ENCODE measurements around the gene CPTP.

Gene CPTP

DNA sequence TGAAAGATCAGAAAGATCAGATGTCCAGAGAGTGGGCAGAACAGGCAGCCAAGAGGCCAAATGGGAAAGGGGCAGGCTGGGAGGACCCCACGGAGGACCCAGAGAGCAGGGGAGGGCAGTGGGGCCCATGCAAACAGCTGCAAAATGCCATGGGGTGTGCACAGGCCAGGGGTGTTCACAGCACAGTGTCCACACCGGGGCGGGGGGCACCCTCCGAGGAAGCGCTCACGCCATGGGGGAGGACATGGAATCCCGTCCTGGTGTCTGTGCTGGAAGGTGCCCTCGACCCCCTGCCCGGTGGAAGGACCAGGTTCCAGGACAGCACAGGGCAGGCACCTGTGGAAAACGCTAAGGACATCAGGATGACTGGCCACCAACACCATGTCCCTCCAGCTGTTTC, 1.6 kb upstream of the CPTP start:
- Histone ChIP-seq H4K91ac (ENCODE audit: low read length) (no peak overlapping the region), H2BK15ac (ENCODE audit: low read depth, poor library complexity, severe bottlenecking) (no peak overlapping the region), H3K9ac (ENCODE audit: low read length) (peak overlapping the region; percentile 58), H4K8ac (ENCODE audit: low read length) (no peak overlapping the region), H3K14ac (ENCODE audit: low read length in 2 of 2) (no peak overlapping the region), H3K9me3 (ENCODE audit: control insufficient read depth, low read length) (no peaks in the 10 kb centered on the region), H3K4ac (ENCODE audit: low read depth in 1 of 2, low read length in 2 of 2) (no peak overlapping the region), H2AK5ac (ENCODE audit: low read length, severe bottlenecking) (no peak overlapping the region), H2AFZ (ENCODE audit: low read depth, low read length) (no peak overlapping the region), H3K27me3 (ENCODE audit: control insufficient read depth in 1 of 2, insufficient read depth in 1 of 2, low read length in 2 of 2) (no peaks in the 10 kb centered on the region), H3K23ac (ENCODE audit: low read length in 2 of 2) (no peak overlapping the region), H3K4me3 (ENCODE audit: insufficient read depth in 1 of 2, low read depth in 1 of 2, low read length in 2 of 2) (peak overlapping the region in 1 of 2 experiments; percentile 64), H2BK12ac (ENCODE audit: low read length in 2 of 2) (peak overlapping the region in 1 of 2 experiments; percentile 15), H2BK120ac (ENCODE audit: low read depth, low read length) (no peak overlapping the region), H2BK5ac (ENCODE audit: low read depth, low read length, poor library complexity, severe bottlenecking) (no peak overlapping the region), H3K36me3 (ENCODE audit: control insufficient read depth in 1 of 2, insufficient read depth in 2 of 2, low read depth in 1 of 2, low read length in 2 of 2) (peaks cover 31 to 62% of the 10 kb centered on the region in 2 experiments), H3K27ac (ENCODE audit: low read length, poor library complexity, severe bottlenecking) (no peak overlapping the region), H3K79me1 (replicated peaks; ENCODE audit: low read length, poor library complexity, severe bottlenecking) (peaks cover 17% of the 10 kb centered on the region), H3K4me2 (ENCODE audit: low read length, poor library complexity, severe bottlenecking) (peak overlapping the region; percentile 30), H3K18ac (ENCODE audit: low read depth in 1 of 2, low read length in 2 of 2) (no peak overlapping the region), H3K4me1 (ENCODE audit: control insufficient read depth, insufficient read depth, low read depth, low read length) (peaks cover 64% of the 10 kb centered on the region)
- no peak for DNase-seq
- WGBS, result 96% methylated on average over 10 of the region's 10 CpGs

DNA sequence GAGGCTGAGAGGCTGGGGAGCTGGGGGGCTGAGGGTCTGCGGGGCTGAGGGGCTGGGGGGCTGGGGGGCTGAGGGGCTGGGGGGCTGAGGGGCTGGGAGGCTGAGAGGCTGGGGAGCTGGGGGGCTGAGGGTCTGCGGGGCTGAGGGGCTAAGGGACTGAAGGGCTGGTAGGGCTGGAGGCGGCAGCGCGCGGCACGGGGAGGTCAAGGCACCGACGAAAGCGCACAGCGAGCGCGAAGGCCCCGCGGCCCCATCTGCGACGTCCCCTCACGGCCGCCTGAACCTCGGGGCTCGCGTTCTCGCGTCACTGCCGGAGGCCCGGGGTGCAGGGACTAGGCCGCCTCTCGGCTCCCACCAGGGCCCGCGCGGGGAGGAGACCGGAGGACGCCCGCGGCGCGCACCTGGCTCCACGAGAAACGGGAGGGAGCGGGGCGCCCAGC, 498 bp upstream of the CPTP start:
- peak overlapping the region; percentile 42 for H2BK120ac ChIP-seq (ENCODE audit: low read depth, low read length)

DNA sequence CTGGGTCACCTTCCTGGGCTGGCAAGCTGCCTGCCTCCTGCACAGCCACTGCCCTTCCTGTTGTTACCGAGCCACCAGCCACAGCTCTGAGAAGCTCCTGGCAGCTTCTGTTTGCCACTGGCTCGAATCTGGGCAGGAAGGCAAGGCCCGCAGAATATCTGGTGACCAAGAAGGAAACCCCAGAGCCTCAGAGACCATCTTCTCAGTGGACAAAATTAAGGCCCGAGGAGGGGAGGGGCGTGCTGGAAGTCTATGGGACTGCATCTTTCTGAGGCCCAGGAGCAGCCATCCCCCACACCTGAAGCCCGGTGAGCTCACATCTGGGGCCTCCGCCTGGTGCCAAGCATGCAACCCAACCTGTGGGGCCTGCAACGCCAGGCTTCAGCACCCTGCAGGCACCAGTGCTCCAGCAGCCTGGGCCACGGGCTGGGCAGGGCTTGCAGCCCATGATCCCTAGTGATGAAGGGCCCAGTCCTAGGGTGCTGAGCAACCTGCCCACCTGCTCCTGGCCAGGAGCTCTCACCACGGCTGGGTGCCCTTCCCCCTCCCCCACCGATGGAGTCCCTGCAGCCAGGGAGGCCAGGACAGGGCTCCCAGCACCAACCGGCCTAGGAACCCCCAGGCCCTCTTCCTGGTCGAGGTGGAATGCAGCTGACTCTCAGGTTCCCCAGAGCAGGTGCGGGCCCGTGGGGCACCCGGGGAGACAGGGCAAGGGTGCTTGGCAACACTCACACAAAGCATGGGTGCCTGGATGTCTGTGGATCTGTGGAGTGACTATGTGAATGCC, 879 bp downstream of the CPTP start:
- H2AFZ ChIP-seq (ENCODE audit: low read depth, low read length), result no peak overlapping the region
- no peak overlapping the region for H2AK5ac ChIP-seq (ENCODE audit: low read length, severe bottlenecking)
- peak overlapping the region; percentile 81 for H3K4me2 ChIP-seq (ENCODE audit: low read length, poor library complexity, severe bottlenecking)
- peak overlapping the region; percentile 75 to 86 for H3K18ac ChIP-seq (ENCODE audit: low read depth in 1 of 2, low read length in 2 of 2)
- peak overlapping the region; percentile 84 to 88 for H3K4me3 ChIP-seq (ENCODE audit: insufficient read depth in 1 of 2, low read depth in 1 of 2, low read length in 2 of 2)
- H2BK12ac ChIP-seq (ENCODE audit: low read length in 2 of 2), result peak overlapping the region in 1 of 2 experiments; percentile 29
- H3K27ac ChIP-seq (ENCODE audit: low read length, poor library complexity, severe bottlenecking), result peak overlapping the region; percentile 27
- H3K9ac ChIP-seq (ENCODE audit: low read length), result peak overlapping the region; percentile 93
- DNase-seq, result peak; percentile 17
- peak overlapping the region; percentile 60 to 75 for H3K4ac ChIP-seq (ENCODE audit: low read depth in 1 of 2, low read length in 2 of 2)
- no peak overlapping the region for H3K14ac ChIP-seq (ENCODE audit: low read length in 2 of 2)
- no peak overlapping the region for H2BK15ac ChIP-seq (ENCODE audit: low read depth, poor library complexity, severe bottlenecking)
- H3K4me1 ChIP-seq (ENCODE audit: control insufficient read depth, insufficient read depth, low read depth, low read length), result peaks cover 58% of the 10 kb centered on the region
- no peaks in the 10 kb centered on the region for H3K27me3 ChIP-seq (ENCODE audit: control insufficient read depth in 1 of 2, insufficient read depth in 1 of 2, low read length in 2 of 2)
- H3K36me3 ChIP-seq (ENCODE audit: control insufficient read depth in 1 of 2, insufficient read depth in 2 of 2, low read depth in 1 of 2, low read length in 2 of 2), result peaks cover 12 to 69% of the 10 kb centered on the region in 2 experiments
- H3K23ac ChIP-seq (ENCODE audit: low read length in 2 of 2), result peak overlapping the region in 1 of 2 experiments; percentile 46
- H3K79me1 ChIP-seq (replicated peaks; ENCODE audit: low read length, poor library complexity, severe bottlenecking), result peaks cover 13% of the 10 kb centered on the region
- H2BK120ac ChIP-seq (ENCODE audit: low read depth, low read length), result no peak overlapping the region
- peak overlapping the region; percentile 83 for H4K91ac ChIP-seq (ENCODE audit: low read length)
- WGBS, result 79% methylated on average over 16 of the region's 16 CpGs
- peak overlapping the region; percentile 92 for H4K8ac ChIP-seq (ENCODE audit: low read length)
- H2BK5ac ChIP-seq (ENCODE audit: low read depth, low read length, poor library complexity, severe bottlenecking), result no peak overlapping the region
- no peaks in the 10 kb centered on the region for H3K9me3 ChIP-seq (ENCODE audit: control insufficient read depth, low read length)

More for the DNA sequence above, 498 bp upstream of the CPTP start:
- H2AFZ ChIP-seq (ENCODE audit: low read depth, low read length), result peak overlapping the region; percentile 31
- peak overlapping the region; percentile 92 for H3K9ac ChIP-seq (ENCODE audit: low read length)
- peaks cover 57% of the 10 kb centered on the region for H3K4me1 ChIP-seq (ENCODE audit: control insufficient read depth, insufficient read depth, low read depth, low read length)
- no peak overlapping the region for H2AK5ac ChIP-seq (ENCODE audit: low read length, severe bottlenecking)
- peak overlapping the region; percentile 85 for H4K91ac ChIP-seq (ENCODE audit: low read length)
- peak overlapping the region; percentile 83 for H4K8ac ChIP-seq (ENCODE audit: low read length)
- H3K36me3 ChIP-seq (ENCODE audit: control insufficient read depth in 1 of 2, insufficient read depth in 2 of 2, low read depth in 1 of 2, low read length in 2 of 2), result peaks cover 26 to 69% of the 10 kb centered on the region in 2 experiments
- no peaks in the 10 kb centered on the region for H3K9me3 ChIP-seq (ENCODE audit: control insufficient read depth, low read length)
- H2BK15ac ChIP-seq (ENCODE audit: low read depth, poor library complexity, severe bottlenecking), result peak overlapping the region; percentile 55
- H3K14ac ChIP-seq (ENCODE audit: low read length in 2 of 2), result peak overlapping the region in 1 of 2 experiments; percentile 79
- no peak overlapping the region for H3K27ac ChIP-seq (ENCODE audit: low read length, poor library complexity, severe bottlenecking)
- H3K79me1 ChIP-seq (replicated peaks; ENCODE audit: low read length, poor library complexity, severe bottlenecking), result peaks cover 17% of the 10 kb centered on the region
- H3K4me2 ChIP-seq (ENCODE audit: low read length, poor library complexity, severe bottlenecking), result peak overlapping the region; percentile 69
- H2BK12ac ChIP-seq (ENCODE audit: low read length in 2 of 2), result peak overlapping the region in 1 of 2 experiments; percentile 47
- peak overlapping the region; percentile 61 to 63 for H3K18ac ChIP-seq (ENCODE audit: low read depth in 1 of 2, low read length in 2 of 2)
- 0% methylated on average over 17 of the region's 41 CpGs for WGBS
- no peak for DNase-seq
- H3K27me3 ChIP-seq (ENCODE audit: control insufficient read depth in 1 of 2, insufficient read depth in 1 of 2, low read length in 2 of 2), result no peaks in the 10 kb centered on the region
- H3K4me3 ChIP-seq (ENCODE audit: insufficient read depth in 1 of 2, low read depth in 1 of 2, low read length in 2 of 2), result peak overlapping the region; percentile 84 to 91
- H3K4ac ChIP-seq (ENCODE audit: low read depth in 1 of 2, low read length in 2 of 2), result peak overlapping the region; percentile 75 to 76
- peak overlapping the region; percentile 36 for H2BK5ac ChIP-seq (ENCODE audit: low read depth, low read length, poor library complexity, severe bottlenecking)
- peak overlapping the region in 1 of 2 experiments; percentile 77 for H3K23ac ChIP-seq (ENCODE audit: low read length in 2 of 2)

DNA sequence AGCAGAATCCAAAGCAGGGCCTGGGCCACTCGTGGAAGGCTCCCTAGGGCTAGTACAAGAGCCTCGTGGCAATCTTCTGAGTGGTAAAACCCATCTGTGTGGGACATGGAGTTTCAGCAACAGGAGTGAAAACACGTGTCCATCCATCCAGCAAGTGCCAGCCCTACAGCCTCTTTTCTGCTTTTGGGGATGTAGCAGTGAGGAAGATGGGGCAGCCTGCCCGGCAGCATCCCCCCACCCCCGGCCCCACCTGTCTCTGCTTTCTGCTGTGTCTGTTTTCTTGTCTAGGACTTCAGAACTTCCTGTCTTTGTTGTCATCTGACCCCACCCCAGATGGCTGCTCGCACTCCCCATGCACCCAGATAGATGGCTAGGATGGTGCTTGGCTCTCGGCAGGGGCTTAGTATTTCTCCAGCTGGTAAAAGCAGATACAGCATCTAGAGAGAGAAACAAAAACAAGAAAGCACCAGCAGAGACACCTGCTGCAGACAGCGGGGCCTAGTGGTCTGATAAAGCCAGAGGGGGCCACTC, 1.5 kb downstream of the CPTP start:
- H3K4me2 ChIP-seq (ENCODE audit: low read length, poor library complexity, severe bottlenecking), result peak overlapping the region; percentile 20
- no peak overlapping the region for H3K4ac ChIP-seq (ENCODE audit: low read depth in 1 of 2, low read length in 2 of 2)
- H3K18ac ChIP-seq (ENCODE audit: low read depth in 1 of 2, low read length in 2 of 2), result no peak overlapping the region
- 88% methylated on average over 8 of the region's 8 CpGs for WGBS
- no peak overlapping the region for H2BK5ac ChIP-seq (ENCODE audit: low read depth, low read length, poor library complexity, severe bottlenecking)
- H3K27ac ChIP-seq (ENCODE audit: low read length, poor library complexity, severe bottlenecking), result no peak overlapping the region
- peaks cover 12 to 64% of the 10 kb centered on the region in 2 experiments for H3K36me3 ChIP-seq (ENCODE audit: control insufficient read depth in 1 of 2, insufficient read depth in 2 of 2, low read depth in 1 of 2, low read length in 2 of 2)
- H3K79me1 ChIP-seq (replicated peaks; ENCODE audit: low read length, poor library complexity, severe bottlenecking), result peaks cover 13% of the 10 kb centered on the region
- no peak overlapping the region for H2BK120ac ChIP-seq (ENCODE audit: low read depth, low read length)
- H3K14ac ChIP-seq (ENCODE audit: low read length in 2 of 2), result no peak overlapping the region
- no peak overlapping the region for H2BK12ac ChIP-seq (ENCODE audit: low read length in 2 of 2)
- no peak overlapping the region for H2AK5ac ChIP-seq (ENCODE audit: low read length, severe bottlenecking)
- H3K23ac ChIP-seq (ENCODE audit: low read length in 2 of 2), result no peak overlapping the region
- H3K27me3 ChIP-seq (ENCODE audit: control insufficient read depth in 1 of 2, insufficient read depth in 1 of 2, low read length in 2 of 2), result no peaks in the 10 kb centered on the region
- peaks cover 58% of the 10 kb centered on the region for H3K4me1 ChIP-seq (ENCODE audit: control insufficient read depth, insufficient read depth, low read depth, low read length)
- H4K91ac ChIP-seq (ENCODE audit: low read length), result no peak overlapping the region
- peak overlapping the region; percentile 93 for H3K9ac ChIP-seq (ENCODE audit: low read length)
- H2BK15ac ChIP-seq (ENCODE audit: low read depth, poor library complexity, severe bottlenecking), result no peak overlapping the region
- H3K4me3 ChIP-seq (ENCODE audit: insufficient read depth in 1 of 2, low read depth in 1 of 2, low read length in 2 of 2), result peak overlapping the region in 1 of 2 experiments; percentile 88
- no peak overlapping the region for H2AFZ ChIP-seq (ENCODE audit: low read depth, low read length)
- no peak overlapping the region for H4K8ac ChIP-seq (ENCODE audit: low read length)
- no peak for DNase-seq
- H3K9me3 ChIP-seq (ENCODE audit: control insufficient read depth, low read length), result no peaks in the 10 kb centered on the region
